HUES64 (cell line): ENCODE results near the gene SLC34A3.

ENCODE experiments used
- H3K27ac ChIP-seq: 2 replicates; pipeline ENCODE4 v1.7.0; 2013; ENCODE audit warnings: low read depth, low read length, inconsistent platforms
- H3K27me3 ChIP-seq: 2 replicates; pipeline ENCODE4 v1.6.1; 2013; ENCODE audit warnings: mild to moderate bottlenecking, low read length; ENCODE audit not compliant: insufficient read depth
- H3K36me3 ChIP-seq: 2 replicates; pipeline ENCODE4 v1.6.1; 2013; ENCODE audit warnings: mild to moderate bottlenecking, low read length; ENCODE audit not compliant: insufficient read depth
- H3K4me1 ChIP-seq: 2 replicates; pipeline ENCODE4 v1.6.1; 2013; ENCODE audit warnings: mild to moderate bottlenecking, low read length, moderate library complexity; ENCODE audit not compliant: insufficient read depth
- H3K4me3 ChIP-seq: 2 replicates; pipeline ENCODE4 v1.5.1; 2013; ENCODE audit warnings: mild to moderate bottlenecking, low read length, moderate library complexity
- H3K9ac ChIP-seq: 2 replicates; pipeline ENCODE4 v1.6.1; 2013; ENCODE audit warnings: mild to moderate bottlenecking, low read depth, low read length
- H3K9me3 ChIP-seq: 2 replicates; pipeline ENCODE4 v1.6.1; 2013; ENCODE audit warnings: low read depth, low read length; ENCODE audit not compliant: insufficient read depth
- whole genome bisulfite sequencing: fragments of 150-250, 120-280 bp; methylation state at CpG from one replicate; pipeline ENCODE4 v1.1.7; 2013; ENCODE audit warnings: missing lambda C conversion rate; 5-methylcytosine and 5-hydroxymethylcytosine counted together

The SLC34A3 gene

DNA sequence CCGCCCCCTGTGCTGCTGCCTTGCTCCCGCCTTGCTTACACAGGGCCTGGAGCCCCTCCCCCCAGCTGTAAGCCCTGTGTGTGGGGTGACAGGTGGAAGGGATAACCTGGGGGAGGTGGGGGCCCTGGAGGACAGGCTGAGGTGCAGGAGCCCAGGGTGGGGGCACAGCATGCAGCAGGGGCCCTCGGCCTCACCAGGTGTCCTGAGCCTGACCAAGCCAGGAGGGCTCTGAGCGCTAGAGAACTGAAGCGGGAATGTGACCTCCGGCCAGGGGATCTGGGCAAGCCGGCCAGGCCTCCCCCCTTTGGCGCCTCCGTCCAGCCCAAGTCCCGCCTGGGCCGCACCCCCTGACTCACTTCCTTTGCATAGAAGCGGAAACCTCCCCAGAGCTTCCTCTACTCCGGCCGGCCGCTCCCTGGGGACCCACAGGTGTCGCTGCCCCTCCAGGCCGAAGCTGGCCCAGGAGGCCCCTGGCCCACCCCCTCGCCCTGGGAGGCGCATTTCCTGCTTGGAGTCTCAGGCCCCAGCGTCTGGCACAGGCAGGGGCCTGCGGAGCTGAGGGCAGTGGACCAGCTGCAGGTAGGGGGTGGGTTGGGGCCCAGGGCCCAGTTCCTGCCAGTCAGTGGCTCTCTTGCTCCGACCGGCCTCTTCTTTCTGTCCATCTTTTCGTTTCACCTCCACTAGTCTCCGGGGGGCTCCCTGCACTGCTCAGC, 46.8 kb downstream of the SLC34A3 start, which contains the start of gene TOR4A:
Gene TOR4A, plus strand, starts transcription at position 398 of the 713 bp plus-strand sequence. CDS start 964 bp downstream, outside the sequence.
- Histone ChIP-seq H3K27me3 (peaks cover 4% of the 10 kb centered on the region; the same call in 1 of the 2 replicates), H3K27ac (peak within 1 kb of the TSS; percentile 89), H3K4me1 (peaks cover 19% of the 10 kb centered on the region), H3K9me3 (no peaks in the 10 kb centered on the region), H3K36me3 (peaks cover under 1% of the 10 kb centered on the region; the same call in 1 of the 2 replicates), H3K9ac (peak within 1 kb of the TSS; percentile 76), H3K4me3 (peak within 1 kb of the TSS; percentile 60)
- 5% methylated on average over 23 of the region's 25 CpGs for WGBS

DNA sequence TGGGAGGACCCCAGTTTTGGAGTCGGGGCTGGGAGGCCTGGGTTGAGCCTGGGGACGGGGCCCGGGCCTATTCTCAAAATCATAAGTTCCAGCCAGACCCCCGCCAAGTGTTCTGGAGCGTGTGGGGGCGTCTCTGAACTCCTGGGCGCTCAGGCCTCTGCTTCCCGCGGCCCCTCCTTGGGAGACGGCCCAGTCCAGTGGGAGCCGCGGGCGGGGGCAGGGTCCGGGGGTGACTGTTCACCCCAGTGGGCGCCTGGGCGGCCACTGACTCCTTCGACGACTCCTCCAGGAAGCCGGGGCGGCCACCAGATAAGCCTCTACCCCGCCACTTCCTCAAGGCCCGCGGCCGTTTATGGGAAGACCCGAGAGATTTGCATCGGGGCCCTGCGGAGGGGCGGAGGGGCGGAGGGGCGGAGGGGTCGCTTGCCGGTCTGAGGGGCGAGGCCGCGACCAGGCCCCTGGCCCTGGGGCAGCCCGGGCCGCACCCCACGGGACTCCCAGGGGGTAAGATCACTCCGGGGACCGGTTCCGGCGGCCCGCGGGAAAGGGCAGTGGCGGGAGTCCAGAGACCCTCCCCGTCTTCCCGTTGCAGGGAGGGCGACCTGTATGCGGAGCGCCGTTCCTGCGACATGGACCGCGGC, 47.5 kb downstream of the SLC34A3 start:
- H3K36me3 ChIP-seq: no peaks in the 10 kb centered on the region; the same call in 1 of the 2 replicates
- H3K27ac ChIP-seq: peak overlapping the region; percentile 89
- H3K27me3 ChIP-seq: peaks cover 4% of the 10 kb centered on the region; the same call in 1 of the 2 replicates
- 4% methylated on average over 54 of the region's 54 CpGs for WGBS
- no peaks in the 10 kb centered on the region for H3K9me3 ChIP-seq
- H3K4me1 ChIP-seq: peaks cover 19% of the 10 kb centered on the region
- H3K9ac ChIP-seq: peak overlapping the region; percentile 76
- H3K4me3 ChIP-seq: peak overlapping the region; percentile 60

DNA sequence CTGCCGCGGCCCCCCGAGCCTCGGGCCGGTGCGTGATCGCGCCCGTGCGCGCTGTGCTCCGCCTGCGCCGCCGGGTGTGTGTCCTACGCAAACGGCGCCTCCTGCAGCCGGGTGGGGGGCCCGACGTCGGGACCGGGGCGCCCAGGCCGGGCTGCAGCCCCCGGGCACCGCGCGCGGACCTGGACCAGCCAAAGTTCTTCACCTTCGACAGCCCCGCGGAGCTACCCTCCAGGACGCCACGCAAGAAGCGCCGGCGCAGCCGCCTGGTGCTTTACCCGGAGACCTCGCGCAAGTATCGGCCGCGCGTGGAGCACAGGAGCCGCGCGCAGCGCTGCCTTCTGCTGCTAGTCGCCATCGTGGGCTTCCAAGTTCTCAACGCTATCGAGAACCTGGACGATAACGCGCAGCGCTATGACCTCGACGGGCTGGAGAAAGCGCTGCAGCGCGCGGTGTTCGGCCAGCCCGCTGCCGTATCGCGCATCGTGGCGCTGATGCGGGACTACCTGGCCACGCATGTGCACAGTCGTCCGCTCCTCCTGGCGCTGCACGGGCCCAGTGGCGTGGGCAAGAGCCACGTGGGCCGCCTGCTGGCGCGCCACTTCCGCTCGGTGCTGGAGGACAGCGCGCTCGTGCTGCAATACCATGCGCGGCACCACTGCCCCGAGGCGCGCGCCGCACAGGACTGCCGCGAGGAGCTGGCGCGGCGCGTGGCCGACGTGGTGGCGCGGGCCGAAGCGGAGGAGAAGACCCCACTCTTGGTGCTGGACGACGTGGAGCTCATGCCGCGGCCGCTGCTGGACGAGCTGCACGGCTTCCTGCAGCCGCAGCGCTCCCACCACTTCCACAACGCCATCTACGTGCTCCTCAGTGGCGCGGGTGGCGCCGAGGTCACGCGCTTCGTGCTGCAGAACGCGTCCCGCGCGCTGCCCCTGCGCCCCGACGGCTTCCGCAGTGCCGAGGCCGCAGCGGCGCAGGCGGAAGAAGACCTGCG, 48.3 kb downstream of the SLC34A3 start:
- no peaks in the 10 kb centered on the region; the same call in 1 of the 2 replicates for H3K36me3 ChIP-seq
- H3K4me1 ChIP-seq: peaks cover 19% of the 10 kb centered on the region
- H3K4me3 ChIP-seq: peak overlapping the region; percentile 60
- 79% methylated on average over 139 of the region's 139 CpGs for WGBS
- H3K9ac ChIP-seq: no peak overlapping the region
- no peaks in the 10 kb centered on the region for H3K9me3 ChIP-seq
- peaks cover 4% of the 10 kb centered on the region; the same call in 1 of the 2 replicates for H3K27me3 ChIP-seq
- H3K27ac ChIP-seq: no peak overlapping the region; the same call in 1 of the 2 replicates

DNA sequence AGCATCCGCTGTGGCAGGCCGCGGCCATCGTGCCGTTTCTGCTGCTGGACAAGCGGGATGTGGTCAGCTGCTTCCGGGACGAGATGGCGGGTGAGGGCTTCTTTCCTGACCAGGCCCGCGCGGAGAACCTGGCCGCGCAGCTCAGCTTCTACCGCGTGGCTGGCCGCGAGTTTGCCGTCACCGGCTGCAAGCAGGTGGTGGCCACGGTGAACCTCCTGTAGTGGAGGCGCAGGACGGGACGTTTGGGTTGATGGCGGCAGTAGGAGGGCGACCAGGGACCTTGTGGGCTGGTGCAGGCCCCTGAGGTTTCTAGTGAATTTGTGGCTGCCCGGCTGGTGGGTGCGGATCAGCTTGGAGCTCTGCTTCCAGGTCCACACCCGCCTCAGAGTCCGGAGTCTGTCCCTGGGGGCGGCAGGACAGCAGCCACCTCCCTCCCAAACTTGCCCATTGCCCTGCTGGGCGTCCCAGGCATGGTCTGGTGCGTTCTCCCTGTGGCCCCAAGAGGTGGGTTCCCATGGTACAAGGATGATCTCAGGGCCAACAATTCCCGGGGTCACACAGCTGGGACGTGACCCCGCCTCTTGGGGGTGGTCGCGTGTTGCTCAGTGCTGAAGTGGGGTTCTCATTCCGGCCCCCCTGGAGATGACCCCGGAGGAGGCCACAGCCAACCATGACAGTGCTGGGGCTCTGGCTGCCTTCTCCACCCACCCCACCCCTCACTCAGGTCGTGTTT, 49.2 kb downstream of the SLC34A3 start:
- 96% methylated on average over 41 of the region's 41 CpGs for WGBS
- Histone ChIP-seq H3K9ac (no peak overlapping the region), H3K4me1 (peaks cover 19% of the 10 kb centered on the region), H3K27me3 (peaks cover 4% of the 10 kb centered on the region; the same call in 1 of the 2 replicates), H3K27ac (no peak overlapping the region), H3K36me3 (no peaks in the 10 kb centered on the region; the same call in 1 of the 2 replicates), H3K9me3 (no peaks in the 10 kb centered on the region), H3K4me3 (no peak overlapping the region)

DNA sequence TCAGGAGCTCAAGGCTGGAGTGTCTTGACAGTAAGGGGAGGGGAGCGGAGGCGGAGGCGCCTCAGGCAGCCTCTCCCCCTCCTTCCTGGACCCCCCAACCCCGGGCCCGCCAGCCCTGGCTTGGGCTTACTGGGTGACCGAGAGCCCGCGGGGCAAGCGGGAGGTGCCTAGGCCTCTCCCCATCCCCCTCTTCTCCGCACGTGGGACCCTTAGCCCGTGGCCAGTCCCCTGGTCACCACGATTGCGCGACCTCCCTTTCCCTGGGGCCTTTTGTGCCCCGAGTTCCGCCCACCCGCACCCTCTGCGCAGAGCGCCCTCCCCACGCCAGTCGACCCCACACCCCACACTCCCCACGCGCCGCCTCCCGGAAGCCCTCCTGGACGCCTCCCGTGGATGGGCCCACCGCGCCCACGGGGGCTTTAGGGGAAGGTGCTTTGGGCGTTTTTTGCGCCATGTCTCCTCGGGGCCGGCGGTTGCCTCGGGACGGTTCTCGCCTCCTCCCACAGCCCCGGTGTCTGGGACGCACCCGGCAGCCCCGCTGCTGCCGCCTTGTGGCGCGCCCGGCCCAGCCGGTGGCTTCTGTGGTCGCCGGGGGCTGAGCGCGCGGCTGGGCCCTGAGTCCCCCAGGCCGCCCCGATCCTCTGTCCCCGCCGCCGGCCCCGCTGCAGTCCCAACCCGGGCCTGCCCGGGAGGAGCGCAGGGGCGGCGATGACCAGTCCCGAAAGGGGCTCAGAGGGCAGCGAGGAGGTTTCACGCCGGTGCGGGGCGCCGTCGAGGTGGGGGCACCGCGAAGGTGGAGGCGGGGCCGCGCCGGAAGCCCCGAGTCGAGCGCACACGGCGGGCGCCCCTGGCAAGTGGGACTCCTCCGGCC, 50.0 kb downstream of the SLC34A3 start:
- WGBS: 93% methylated on average over 85 of the region's 85 CpGs
- Histone ChIP-seq H3K9ac (peak overlapping the region; percentile 19; the same call in 1 of the 2 replicates), H3K27ac (no peak overlapping the region), H3K36me3 (no peaks in the 10 kb centered on the region; the same call in 1 of the 2 replicates), H3K4me3 (peak overlapping the region; percentile 45), H3K27me3 (peaks cover 4% of the 10 kb centered on the region; the same call in 1 of the 2 replicates), H3K9me3 (no peaks in the 10 kb centered on the region), H3K4me1 (peaks cover 18% of the 10 kb centered on the region)

DNA sequence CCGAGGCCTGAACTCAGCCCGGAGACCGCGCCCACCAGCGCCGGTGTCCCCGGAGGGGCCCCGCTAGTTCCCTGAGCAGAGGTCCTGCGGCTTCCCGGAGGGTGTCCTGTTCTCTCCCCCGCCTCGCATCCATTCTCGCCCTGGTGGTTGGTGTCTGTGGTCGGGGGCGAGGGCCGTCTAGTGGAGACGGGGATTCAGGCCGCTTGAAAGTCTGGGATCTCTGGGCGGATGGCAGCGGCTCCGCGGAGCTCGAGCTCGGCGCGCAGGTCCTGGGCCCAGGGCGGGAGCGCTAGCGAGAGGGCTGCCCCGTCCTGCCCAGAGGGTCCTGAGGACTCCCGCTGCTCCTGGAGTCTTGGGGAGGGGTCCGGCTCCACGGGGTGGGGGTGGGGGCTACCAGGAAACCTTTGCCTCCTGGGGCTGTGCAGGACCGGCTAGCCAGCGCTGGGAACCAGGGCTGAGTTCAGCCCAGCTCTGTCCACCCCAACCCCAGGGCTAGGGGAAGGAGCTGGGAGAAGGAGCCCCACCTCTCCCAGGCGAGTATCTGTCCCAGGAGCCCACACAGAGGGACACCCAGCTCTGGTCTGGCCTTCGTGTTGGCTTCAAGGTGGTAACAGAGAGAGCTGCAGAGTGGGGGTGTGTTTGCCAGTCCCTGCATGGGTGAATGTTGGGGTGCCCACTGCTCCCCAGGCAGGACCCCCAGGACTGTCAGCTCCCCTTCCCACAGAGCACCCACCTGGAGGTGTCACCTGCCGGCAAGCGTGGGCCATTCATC, 50.8 kb downstream of the SLC34A3 start:
- 93% methylated on average over 39 of the region's 39 CpGs for WGBS
- peaks cover 4% of the 10 kb centered on the region; the same call in 1 of the 2 replicates for H3K27me3 ChIP-seq
- peak overlapping the region; percentile 19; the same call in 1 of the 2 replicates for H3K9ac ChIP-seq
- peaks cover 10% of the 10 kb centered on the region for H3K4me1 ChIP-seq
- H3K36me3 ChIP-seq: no peaks in the 10 kb centered on the region; the same call in 1 of the 2 replicates
- H3K9me3 ChIP-seq: no peaks in the 10 kb centered on the region
- no peak overlapping the region for H3K27ac ChIP-seq
- H3K4me3 ChIP-seq: peak overlapping the region; percentile 45
